ENCODE results near the gene IRF2BP1. TPM values are rescaled to one million over a fixed set of nuclear protein-coding genes. Genes with fewer than 3 reads are reported as not detected.

IRF2BP1 gene
- total and polyA plus RNA-seq, 2 of the 13 experiments (the other 11 are each of a cell fraction or from before 2014, with no cell fraction given) = 4.3 to 14.3 TPM

GRCh38 chr19:45900738-45901431 is 14.9 kb upstream of the IRF2BP1 start (continued):
- TF ChIP-seq ARID4A (CRISPR knock-in tag; IDR thresholded peaks at IDR 0.05; ENCODE audit: borderline replicate concordance) (peak; percentile 44; the same call in 1 of the 2 replicates), MIXL1 (CRISPR knock-in tag; IDR thresholded peaks at IDR 0.05) (no peak)

- Histone ChIP-seq H3K79me2 (ENCODE audit: insufficient read depth, low read length) (peaks cover 17% of the 10 kb centered on the region), H3K4me2 (ENCODE audit: low read depth, low read length) (peak overlapping the region; percentile 86), H3K4me1 (ENCODE audit: insufficient read depth, low read length) (peaks cover 55% of the 10 kb centered on the region), H3K4me3 (replicated peaks in 1 of 3; ENCODE audit: insufficient read depth in 1 of 3, low read depth in 2 of 3, low read length in 3 of 3) (peak overlapping the region in 2 of 3 experiments; percentile 83 to 87; a peak in 2 of 6 replicates), H3K9me3 (ENCODE audit: low read length) (no peaks in the 10 kb centered on the region), H3K9ac (ENCODE audit: insufficient read depth, low read depth, low read length) (no peak overlapping the region; the same call in 1 of the 2 replicates), H3K27ac (ENCODE audit: extremely low read length, insufficient read depth, low read length) (no peak overlapping the region), H3K27me3 (ENCODE audit: control insufficient read depth in 1 of 2, insufficient read depth in 2 of 2, low read length in 2 of 2) (peaks cover 0 to 2% of the 10 kb centered on the region in 2 experiments; a peak in 2 of 5 replicates), H3K36me3 (replicated peaks in 1 of 2; ENCODE audit: control insufficient read depth in 1 of 2, insufficient read depth in 2 of 2, low read length in 2 of 2) (peaks cover 1 to 13% of the 10 kb centered on the region in 2 experiments; a peak in 3 of 5 replicates), H2AFZ (ENCODE audit: low read length) (no peak overlapping the region), H4K20me1 (ENCODE audit: insufficient read depth, low read length) (no peaks in the 10 kb centered on the region)
- in situ Hi-C loops (cut with HindIII; ENCODE audit: extremely low pct_ligation_motif_present, low pct_unique_long_range_greater_than_20kb) (loop anchor here (10.0 kb wide), 1 partner anchor 175 kb away; no protein-coding TSS in a partner anchor), intact Hi-C loops (cut with micrococcal nuclease; ENCODE audit: unreplicated experiment) (no loop called here)
- 85% methylated on average over 4 of the region's 4 CpGs for WGBS (ENCODE audit: low lambda C conversion rate)
- ATAC-seq (no peak), DNase-seq (ENCODE audit: low spot score) (no peak), FAIRE-seq (no peak)
- ChIA-PET CTCF (ENCODE audit: low intra/inter-chr PET ratio, low total read pairs) (no interaction called here), POLR2A (no interaction called here)
- TSS peak; percentile 69 for BruUV-seq (replicated peaks)
- TF ChIP-seq ADNP (CRISPR knock-in tag; IDR thresholded peaks at IDR 0.05) (0 out of 2 replicates have a peak, but pooled peaks have one; percentile 17), CHD4 (IDR thresholded peaks at IDR 0.05; ENCODE audit: borderline replicate concordance, low read length) (0 out of 2 replicates have a peak, but pooled peaks have one; percentile 25), ZNF768 (CRISPR knock-in tag; IDR thresholded peaks at IDR 0.05) (peak; percentile 93; the same call in 1 of the 2 replicates), ZNF383 (CRISPR knock-in tag; IDR thresholded peaks at IDR 0.05; ENCODE audit: borderline replicate concordance) (no peak)
- TF ChIP-seq, protein P1, sequence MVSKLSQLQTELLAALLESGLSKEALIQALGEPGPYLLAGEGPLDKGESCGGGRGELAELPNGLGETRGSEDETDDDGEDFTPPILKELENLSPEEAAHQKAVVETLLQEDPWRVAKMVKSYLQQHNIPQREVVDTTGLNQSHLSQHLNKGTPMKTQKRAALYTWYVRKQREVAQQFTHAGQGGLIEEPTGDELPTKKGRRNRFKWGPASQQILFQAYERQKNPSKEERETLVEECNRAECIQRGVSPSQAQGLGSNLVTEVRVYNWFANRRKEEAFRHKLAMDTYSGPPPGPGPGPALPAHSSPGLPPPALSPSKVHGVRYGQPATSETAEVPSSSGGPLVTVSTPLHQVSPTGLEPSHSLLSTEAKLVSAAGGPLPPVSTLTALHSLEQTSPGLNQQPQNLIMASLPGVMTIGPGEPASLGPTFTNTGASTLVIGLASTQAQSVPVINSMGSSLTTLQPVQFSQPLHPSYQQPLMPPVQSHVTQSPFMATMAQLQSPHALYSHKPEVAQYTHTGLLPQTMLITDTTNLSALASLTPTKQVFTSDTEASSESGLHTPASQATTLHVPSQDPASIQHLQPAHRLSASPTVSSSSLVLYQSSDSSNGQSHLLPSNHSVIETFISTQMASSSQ (IDR thresholded peaks at IDR 0.05; ENCODE audit: low read depth) = no peak
- TF ChIP-seq, protein P1 (CRISPR knock-in tag; IDR thresholded peaks at IDR 0.05; ENCODE audit: borderline replicate concordance) = no peak
These were observed 14.1 kb upstream of the IRF2BP1 start for GRCh38 chr19:45899919-45900589.

Measured in HepG2 (cell line).